Gastroesophageal sphincter (tissue), 4 donors: Measurements from ENCODE around the gene TEDC1. TPM values are rescaled to one million over a fixed set of nuclear protein-coding genes. Genes with fewer than 3 reads are reported as not detected.
A peak's percentile ranks its signal among the peaks of the same experiment; 100 is the strongest.

Experiments used
- ATAC-seq: fragments of 150-250 bp; one replicate; pipeline ENCODE4 v1.9.1; 2016; ENCODE audit warnings: mild to moderate bottlenecking, moderate library complexity
- H3K27ac ChIP-seq, 4 donors: fragments of 200-600 bp; sonication (generic) in 3 of 4; 1 replicate in 3 of 4; 2 replicates in 1 of 4; pipeline ENCODE4 v1.5.1; 2016 to 2019
- H3K27me3 ChIP-seq: fragments of 200-600 bp; sonication (generic); one replicate; pipeline ENCODE4 v1.5.1; 2019
- H3K36me3 ChIP-seq, 2 donors: fragments of 200-600 bp; sonication (generic); one replicate each; pipeline ENCODE4 v1.5.1; 2019; ENCODE audit warnings: control low read depth in 1 of 2
- H3K4me1 ChIP-seq, 3 donors: fragments of 200-600 bp; sonication (generic); 1 replicate in 2 of 3; 2 replicates in 1 of 3; pipeline ENCODE4 v1.5.1; 2016 to 2019; ENCODE audit warnings: control low read depth in 2 of 3
- H3K4me3 ChIP-seq, 2 donors: fragments of 200-600 bp; sonication (generic); one replicate each; pipeline ENCODE4 v1.5.1; 2019; ENCODE audit warnings: mild to moderate bottlenecking in 1 of 2, moderate library complexity in 1 of 2
- H3K9me3 ChIP-seq, 3 donors: fragments of 200-600 bp; sonication (generic); one replicate each; pipeline ENCODE4 v1.5.1; 2017 to 2019; ENCODE audit warnings: control low read depth in 2 of 3
- EP300 ChIP-seq: sonication (generic); formaldehyde crosslinking; IDR thresholded peaks from one replicate; pipeline ENCODE4 v1.6.1; 2017; ENCODE audit warnings: antibody characterized with exemption, mild to moderate bottlenecking
- POLR2A ChIP-seq, 2 donors: fragments of 450-650 bp; IDR thresholded peaks; one replicate each; pipeline ENCODE4 v1.6.1; 2017; ENCODE audit warnings: antibody characterized with exemption in 2 of 2, mild to moderate bottlenecking in 2 of 2, moderate library complexity in 1 of 2
- POLR2AphosphoS5 ChIP-seq: sonication (generic); formaldehyde crosslinking; IDR thresholded peaks from one replicate; pipeline ENCODE4 v1.6.1; 2017; ENCODE audit warnings: antibody characterized with exemption
- WGBS, 2 donors: methylation state at CpG; one replicate each; pipeline ENCODE4 v1.1.5; 2018; ENCODE audit warnings: low coverage in 1 of 2; 5-methylcytosine and 5-hydroxymethylcytosine counted together
- total RNA-seq, 4 donors: library from RNA; depleted of rRNA; stranded (reverse); fragments of >200 nt; gene quantifications; one replicate each; pipeline ENCODE4 v1.1.0, GENCODE V29; 2016
- TF ChIP-seq, protein P1 (sequence below), 4 experiments: fragments of 200-600 bp in 2 of 4; fragments of 450-650 bp in 2 of 4; sonication (generic) in 1 of 4; IDR thresholded peaks; one replicate each; pipeline ENCODE4 v1.5.1; 2017 to 2019; ENCODE audit warnings: antibody characterized with exemption in 4 of 4, mild to moderate bottlenecking in 2 of 4, moderate library complexity in 2 of 4

Gene TEDC1
- total RNA-seq, 4 donors from 2014 or later: 4.6 to 7.9 (median 5.4) TPM

DNA sequence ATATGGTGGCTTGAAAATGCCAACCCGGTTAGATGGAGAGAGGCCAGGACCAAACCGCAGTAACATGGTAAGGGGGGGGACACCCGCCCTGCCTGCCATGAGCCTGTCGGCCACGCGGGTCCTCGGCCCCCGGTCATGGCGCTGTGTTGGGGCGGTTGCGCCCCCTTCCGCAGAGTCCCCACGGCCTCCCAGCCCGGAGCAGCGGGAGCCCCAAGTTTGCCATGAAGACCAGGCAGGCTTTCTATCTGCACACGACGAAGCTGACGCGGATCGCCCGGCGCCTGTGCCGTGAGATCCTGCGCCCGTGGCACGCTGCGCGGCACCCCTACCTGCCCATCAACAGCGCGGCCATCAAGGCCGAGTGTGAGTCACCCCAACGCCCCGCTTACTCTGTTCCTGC, 26.5 kb upstream of the TEDC1 start:
- Histone ChIP-seq H3K4me1 (peaks cover 3 to 22% (median 14%) of the 10 kb centered on the region in 3 donors), H3K9me3 (no peaks in the 10 kb centered on the region), H3K27me3 (no peaks in the 10 kb centered on the region), H3K4me3 (no peak overlapping the region), H3K36me3 (peaks cover 0 to 90% of the 10 kb centered on the region in 2 donors), H3K27ac (no peak overlapping the region)
- ATAC-seq: no peak
- 42 to 94% methylated on average over 2 to 16 of the region's 33 CpGs for WGBS, 2 donors
- TF ChIP-seq, protein P1, sequence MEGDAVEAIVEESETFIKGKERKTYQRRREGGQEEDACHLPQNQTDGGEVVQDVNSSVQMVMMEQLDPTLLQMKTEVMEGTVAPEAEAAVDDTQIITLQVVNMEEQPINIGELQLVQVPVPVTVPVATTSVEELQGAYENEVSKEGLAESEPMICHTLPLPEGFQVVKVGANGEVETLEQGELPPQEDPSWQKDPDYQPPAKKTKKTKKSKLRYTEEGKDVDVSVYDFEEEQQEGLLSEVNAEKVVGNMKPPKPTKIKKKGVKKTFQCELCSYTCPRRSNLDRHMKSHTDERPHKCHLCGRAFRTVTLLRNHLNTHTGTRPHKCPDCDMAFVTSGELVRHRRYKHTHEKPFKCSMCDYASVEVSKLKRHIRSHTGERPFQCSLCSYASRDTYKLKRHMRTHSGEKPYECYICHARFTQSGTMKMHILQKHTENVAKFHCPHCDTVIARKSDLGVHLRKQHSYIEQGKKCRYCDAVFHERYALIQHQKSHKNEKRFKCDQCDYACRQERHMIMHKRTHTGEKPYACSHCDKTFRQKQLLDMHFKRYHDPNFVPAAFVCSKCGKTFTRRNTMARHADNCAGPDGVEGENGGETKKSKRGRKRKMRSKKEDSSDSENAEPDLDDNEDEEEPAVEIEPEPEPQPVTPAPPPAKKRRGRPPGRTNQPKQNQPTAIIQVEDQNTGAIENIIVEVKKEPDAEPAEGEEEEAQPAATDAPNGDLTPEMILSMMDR (IDR thresholded peaks at IDR 0.05): no peak
- no peak for TF ChIP-seq POLR2AphosphoS5
- no peak for TF ChIP-seq EP300
- no peak for TF ChIP-seq POLR2A (IDR thresholded peaks at IDR 0.05)

DNA sequence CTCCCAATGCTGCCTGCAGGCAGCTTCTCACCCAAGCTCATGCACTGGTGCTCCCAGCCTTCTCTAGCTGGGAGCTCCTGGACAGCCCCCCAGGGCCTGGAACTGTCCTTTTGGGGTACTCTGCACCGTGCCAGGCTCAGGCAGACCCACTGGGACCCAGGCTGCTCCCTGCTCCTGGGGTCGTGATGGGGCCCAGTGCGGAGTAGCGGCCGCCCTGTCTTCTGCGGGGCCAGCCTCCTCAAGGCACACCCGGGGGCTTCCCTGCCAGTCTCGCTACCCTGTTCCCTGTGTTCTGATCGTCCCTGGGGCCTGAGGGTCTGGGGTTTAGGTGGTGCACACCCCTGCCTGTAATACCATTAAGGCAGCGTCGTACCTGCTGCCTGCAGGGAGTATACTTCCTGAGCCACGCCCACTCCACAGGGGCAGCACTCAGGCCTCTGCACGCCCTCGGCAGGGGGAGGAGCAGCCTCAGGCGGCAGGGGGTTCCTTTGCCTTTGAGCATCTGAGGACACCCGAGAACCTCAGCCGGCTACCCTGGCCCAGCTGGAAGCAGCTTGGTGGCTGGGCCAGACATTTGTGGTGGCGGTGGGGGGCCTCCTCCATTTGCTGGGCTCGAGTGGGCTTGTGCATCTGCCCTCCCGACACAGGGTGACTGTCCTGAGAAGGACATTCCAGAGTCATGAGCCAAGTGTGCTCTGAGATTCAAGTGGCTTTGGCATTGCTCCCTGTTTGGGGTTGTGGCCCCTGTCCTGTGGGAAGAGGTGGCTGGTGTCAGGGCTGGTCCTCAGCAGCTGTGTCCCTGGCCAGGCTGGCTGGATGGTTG, 25.6 kb upstream of the TEDC1 start:
- TF ChIP-seq, protein P1 (IDR thresholded peaks at IDR 0.05): no peak
- no peak for TF ChIP-seq POLR2AphosphoS5
- no peak for TF ChIP-seq EP300
- no peak for TF ChIP-seq POLR2A (IDR thresholded peaks at IDR 0.05)
- H3K4me3 ChIP-seq: no peak overlapping the region
- no peak for ATAC-seq
- H3K27me3 ChIP-seq: no peaks in the 10 kb centered on the region
- no peak overlapping the region for H3K27ac ChIP-seq
- peaks cover 3 to 31% (median 14%) of the 10 kb centered on the region in 3 donors for H3K4me1 ChIP-seq
- peaks cover 0 to 94% of the 10 kb centered on the region in 2 donors for H3K36me3 ChIP-seq
- WGBS, 2 donors: 60% methylated on average over 1 of the region's 20 CpGs; no CpG with 5 or more reads in 1 of the 2 donors
- no peaks in the 10 kb centered on the region for H3K9me3 ChIP-seq

- WGBS, 2 donors: no CpG with 5 or more reads among the region's 53 CpGs
- TF ChIP-seq POLR2A (IDR thresholded peaks at IDR 0.05) (no peak), POLR2AphosphoS5 (no peak), EP300 (no peak)
- TF ChIP-seq, protein P1 (IDR thresholded peaks at IDR 0.05): no peak
- H3K4me3 ChIP-seq: no peak overlapping the region
- peaks cover 3 to 43% (median 24%) of the 10 kb centered on the region in 3 donors for H3K4me1 ChIP-seq
- H3K36me3 ChIP-seq: peaks cover 0 to 87% of the 10 kb centered on the region in 2 donors
- ATAC-seq: no peak
- no peaks in the 10 kb centered on the region for H3K27me3 ChIP-seq
- H3K27ac ChIP-seq: peak overlapping the region in 2 of 4 donors; percentile 92 to 96
- no peaks in the 10 kb centered on the region for H3K9me3 ChIP-seq
Observed at GRCh38 chr14:105466531-105467248, 24.4 kb upstream of the TEDC1 start.

- Histone ChIP-seq H3K27me3 (no peaks in the 10 kb centered on the region), H3K9me3 (no peaks in the 10 kb centered on the region), H3K27ac (peak overlapping the region in 3 of 4 donors; percentile 78 to 96 (median 92)), H3K36me3 (peaks cover 0 to 80% of the 10 kb centered on the region in 2 donors), H3K4me3 (no peak overlapping the region), H3K4me1 (peaks cover 3 to 50% (median 31%) of the 10 kb centered on the region in 3 donors)
- TF ChIP-seq EP300 (no peak), POLR2A (IDR thresholded peaks at IDR 0.05) (no peak), POLR2AphosphoS5 (no peak)
- TF ChIP-seq, protein P1 (IDR thresholded peaks at IDR 0.05): no peak
- WGBS, 2 donors: 75% methylated on average over 3 of the region's 20 CpGs; no CpG with 5 or more reads in 1 of the 2 donors
- ATAC-seq: no peak
Observed at GRCh38 chr14:105467249-105467941, 23.7 kb upstream of the TEDC1 start.
